HCT116 (cell line): ENCODE measurements around the gene TPTE2.

Source experiments
- ATF3 ChIP-seq: IDR thresholded peaks from 2 replicates; pipeline ENCODE4 v1.6.1; 2012
- CBX3 ChIP-seq: IDR thresholded peaks from 2 replicates; pipeline ENCODE4 v1.6.1; 2012; ENCODE audit warnings: low read depth
- CTCF ChIP-seq, 3 experiments: fragments of 200-600 bp in 1 of 3; sonication (generic) in 1 of 3; IDR thresholded peaks in 2 of 3; conservative IDR thresholded peaks in 1 of 3; 2 replicates each; pipeline ENCODE4 v1.5.1; 2012 to 2017; ENCODE audit warnings: low read depth in 2 of 3, low read length in 2 of 3, antibody characterized with exemption in 1 of 3, borderline replicate concordance in 1 of 3, control low read depth in 1 of 3, mild to moderate bottlenecking in 1 of 3, mixed read lengths in 1 of 3, mixed run types in 1 of 3, moderate library complexity in 1 of 3; ENCODE audit not compliant: insufficient read depth in 1 of 3
- EGR1 ChIP-seq: IDR thresholded peaks from 2 replicates; pipeline ENCODE4 v1.6.1; 2012; ENCODE audit warnings: low read depth
- POLR2A ChIP-seq: IDR thresholded peaks from 2 replicates; pipeline ENCODE4 v1.7.0; 2011; ENCODE audit warnings: borderline replicate concordance; ENCODE audit not compliant: insufficient read depth, insufficient read length; ENCODE audit errors: extremely low read depth

GRCh38 chr13:19561585-19561984, 253 bp upstream of the TPTE2 start:
- no peak for TF ChIP-seq CTCF (IDR thresholded peaks at IDR 0.05 in 2 of 3, conservative IDR thresholded peaks at IDR 0.05 in 1 of 3; ENCODE audit: borderline replicate concordance in 1 of 3, insufficient read depth in 1 of 3, low read depth in 2 of 3, low read length in 2 of 3)
- no peak for TF ChIP-seq CBX3
- TF ChIP-seq EGR1 = no peak
- no peak for TF ChIP-seq POLR2A
- TF ChIP-seq ATF3 = no peak
